ENCODE results near the gene CREBRF.

CREBRF gene

DNA sequence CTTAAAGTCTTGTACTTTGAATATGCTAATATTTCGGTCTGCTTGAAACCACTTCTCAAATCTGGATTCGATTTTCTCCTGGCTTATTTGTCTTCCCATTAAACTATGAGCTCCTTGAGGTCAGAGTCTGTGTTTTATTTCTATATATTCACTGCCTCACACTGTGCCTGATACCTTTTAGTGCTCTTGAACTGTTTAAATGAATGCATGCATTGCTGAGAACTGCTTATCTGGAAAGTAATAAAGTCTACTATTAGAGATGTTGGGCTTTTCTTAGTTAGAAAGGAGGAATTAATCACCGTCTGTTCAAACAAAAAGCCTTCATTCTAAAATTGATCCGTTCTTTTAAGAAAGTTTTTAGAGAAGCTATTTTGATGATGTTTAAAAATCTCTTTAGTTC, 6.0 kb downstream of the CREBRF start:
- H3K9ac ChIP-seq = no peak overlapping the region
- TF ChIP-seq, protein P1, sequence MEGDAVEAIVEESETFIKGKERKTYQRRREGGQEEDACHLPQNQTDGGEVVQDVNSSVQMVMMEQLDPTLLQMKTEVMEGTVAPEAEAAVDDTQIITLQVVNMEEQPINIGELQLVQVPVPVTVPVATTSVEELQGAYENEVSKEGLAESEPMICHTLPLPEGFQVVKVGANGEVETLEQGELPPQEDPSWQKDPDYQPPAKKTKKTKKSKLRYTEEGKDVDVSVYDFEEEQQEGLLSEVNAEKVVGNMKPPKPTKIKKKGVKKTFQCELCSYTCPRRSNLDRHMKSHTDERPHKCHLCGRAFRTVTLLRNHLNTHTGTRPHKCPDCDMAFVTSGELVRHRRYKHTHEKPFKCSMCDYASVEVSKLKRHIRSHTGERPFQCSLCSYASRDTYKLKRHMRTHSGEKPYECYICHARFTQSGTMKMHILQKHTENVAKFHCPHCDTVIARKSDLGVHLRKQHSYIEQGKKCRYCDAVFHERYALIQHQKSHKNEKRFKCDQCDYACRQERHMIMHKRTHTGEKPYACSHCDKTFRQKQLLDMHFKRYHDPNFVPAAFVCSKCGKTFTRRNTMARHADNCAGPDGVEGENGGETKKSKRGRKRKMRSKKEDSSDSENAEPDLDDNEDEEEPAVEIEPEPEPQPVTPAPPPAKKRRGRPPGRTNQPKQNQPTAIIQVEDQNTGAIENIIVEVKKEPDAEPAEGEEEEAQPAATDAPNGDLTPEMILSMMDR (conservative IDR thresholded peaks at IDR 0.05; ENCODE audit: low read depth, low read length) = no peak
- no peaks in the 10 kb centered on the region for H4K20me1 ChIP-seq (ENCODE audit: insufficient read depth)
- peaks cover 7% of the 10 kb centered on the region for H3K4me1 ChIP-seq (ENCODE audit: low read depth, poor library complexity, severe bottlenecking)
- H3K79me2 ChIP-seq (ENCODE audit: insufficient read depth, low read depth) = peaks cover 4% of the 10 kb centered on the region; the same call in 1 of the 2 replicates
- H3K36me3 ChIP-seq (ENCODE audit: insufficient read depth) = no peaks in the 10 kb centered on the region
- no peaks in the 10 kb centered on the region for H3K27me3 ChIP-seq (ENCODE audit: insufficient read depth, low read depth)
- H3K4me3 ChIP-seq (IDR thresholded peaks at IDR 0.05; ENCODE audit: insufficient read depth, low read depth, low read length) = no peak overlapping the region
- no peak overlapping the region for H3K4me2 ChIP-seq
- no peak overlapping the region for H2AFZ ChIP-seq (ENCODE audit: low read depth)
- H3K27ac ChIP-seq = no peak overlapping the region

DNA sequence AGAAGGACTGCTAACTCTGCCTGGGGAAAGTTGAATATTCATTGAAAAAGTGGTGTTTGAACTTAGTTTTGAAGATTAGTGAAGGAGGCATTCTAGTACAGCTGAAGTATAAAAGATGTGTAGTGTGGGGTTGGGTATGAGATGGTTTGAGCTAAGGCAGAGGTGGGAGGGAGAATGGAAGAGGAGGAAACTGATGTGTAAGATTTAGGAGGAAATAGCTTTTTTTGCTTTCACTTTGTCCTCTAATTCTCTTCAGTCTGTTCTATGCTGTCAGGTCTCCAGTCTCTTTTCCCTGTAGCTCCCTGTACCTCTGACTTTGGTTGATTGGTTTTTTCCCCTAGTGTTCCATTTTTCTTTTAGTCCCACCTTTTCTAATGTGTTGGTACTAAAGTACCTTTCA, 9.0 kb downstream of the CREBRF start:
- Histone ChIP-seq H3K4me2 (no peak overlapping the region), H3K79me2 (ENCODE audit: insufficient read depth, low read depth) (no peaks in the 10 kb centered on the region), H3K4me3 (IDR thresholded peaks at IDR 0.05; ENCODE audit: insufficient read depth, low read depth, low read length) (no peak overlapping the region)

DNA sequence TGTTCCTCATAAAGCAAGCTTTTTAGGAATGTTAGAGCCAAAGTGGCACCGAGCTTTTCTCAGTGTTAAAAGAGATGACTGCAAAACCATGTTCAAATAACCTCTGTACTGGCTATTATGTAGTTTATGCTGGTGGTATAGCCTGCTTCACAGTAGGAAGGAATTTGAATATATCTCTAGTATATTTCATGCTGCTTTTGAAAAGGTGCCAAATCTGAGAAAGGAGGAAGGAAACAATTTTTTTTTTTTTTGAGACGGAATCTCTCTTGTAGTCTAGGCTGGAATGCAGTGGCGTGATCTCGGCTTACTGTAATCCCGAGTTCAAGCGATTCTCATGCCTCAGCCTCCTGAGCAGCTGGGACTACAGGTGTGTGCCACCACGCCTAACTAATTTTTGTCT, 13.5 kb downstream of the CREBRF start:
- no peak overlapping the region for H3K4me2 ChIP-seq
- no peak overlapping the region for H3K27ac ChIP-seq
- H3K27me3 ChIP-seq (ENCODE audit: insufficient read depth, low read depth) = no peaks in the 10 kb centered on the region
- TF ChIP-seq, protein P1 (conservative IDR thresholded peaks at IDR 0.05; ENCODE audit: low read depth, low read length) = no peak
- no peaks in the 10 kb centered on the region for H3K4me1 ChIP-seq (ENCODE audit: low read depth, poor library complexity, severe bottlenecking)
- no peaks in the 10 kb centered on the region for H3K36me3 ChIP-seq (ENCODE audit: insufficient read depth)
- no peak overlapping the region for H3K4me3 ChIP-seq (IDR thresholded peaks at IDR 0.05; ENCODE audit: insufficient read depth, low read depth, low read length)
- H4K20me1 ChIP-seq (ENCODE audit: insufficient read depth) = no peaks in the 10 kb centered on the region
- H3K79me2 ChIP-seq (ENCODE audit: insufficient read depth, low read depth) = no peaks in the 10 kb centered on the region
- H2AFZ ChIP-seq (ENCODE audit: low read depth) = no peak overlapping the region
- H3K9ac ChIP-seq = no peak overlapping the region

More for the DNA sequence above, 9.0 kb downstream of the CREBRF start:
- Histone ChIP-seq H2AFZ (ENCODE audit: low read depth) (no peak overlapping the region), H3K9ac (no peak overlapping the region), H3K36me3 (ENCODE audit: insufficient read depth) (no peaks in the 10 kb centered on the region), H3K27me3 (ENCODE audit: insufficient read depth, low read depth) (no peaks in the 10 kb centered on the region), H3K27ac (no peak overlapping the region), H3K4me1 (ENCODE audit: low read depth, poor library complexity, severe bottlenecking) (no peaks in the 10 kb centered on the region), H4K20me1 (ENCODE audit: insufficient read depth) (no peaks in the 10 kb centered on the region)
- TF ChIP-seq, protein P1 (conservative IDR thresholded peaks at IDR 0.05; ENCODE audit: low read depth, low read length) = no peak

DNA sequence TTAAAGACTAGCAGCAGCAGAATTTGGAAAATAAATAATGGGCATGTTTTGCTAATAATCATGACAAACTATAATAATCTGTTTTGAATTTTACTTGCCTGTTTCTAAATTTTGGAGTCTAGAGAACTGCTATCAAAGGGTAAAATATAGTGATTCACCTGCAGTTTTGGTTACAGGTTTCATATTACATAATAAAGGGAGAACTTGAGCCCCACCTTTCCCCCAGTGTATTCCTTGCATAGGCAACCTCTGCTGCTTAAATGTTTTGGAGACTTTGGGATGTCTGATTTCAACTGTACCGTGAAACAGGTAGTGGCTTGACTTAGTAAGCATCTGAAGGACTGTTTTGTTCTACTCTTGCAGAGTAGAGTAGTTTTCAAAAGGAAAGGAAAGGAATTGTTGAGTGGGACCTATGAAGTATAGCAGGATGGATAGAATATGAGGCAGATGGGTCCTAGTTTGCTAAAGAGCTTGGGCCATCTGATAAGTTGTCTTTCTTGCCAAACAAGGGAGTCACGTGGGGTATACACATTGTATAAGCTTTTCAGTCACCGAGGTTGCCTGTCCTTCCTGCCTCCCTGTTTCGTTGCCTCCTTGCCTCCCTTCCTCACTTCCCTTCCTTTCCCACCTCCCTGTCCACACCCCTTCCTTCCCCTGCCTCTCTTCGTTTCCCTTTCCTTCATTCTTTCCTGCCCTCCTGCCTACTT, 19.1 kb downstream of the CREBRF start:
- Histone ChIP-seq H3K79me2 (ENCODE audit: insufficient read depth, low read depth) (no peaks in the 10 kb centered on the region), H3K27me3 (ENCODE audit: insufficient read depth, low read depth) (no peaks in the 10 kb centered on the region), H4K20me1 (ENCODE audit: insufficient read depth) (no peaks in the 10 kb centered on the region), H3K4me2 (no peak overlapping the region), H3K36me3 (ENCODE audit: insufficient read depth) (no peaks in the 10 kb centered on the region), H3K9ac (no peak overlapping the region), H3K27ac (no peak overlapping the region), H3K4me1 (ENCODE audit: low read depth, poor library complexity, severe bottlenecking) (no peaks in the 10 kb centered on the region), H3K4me3 (IDR thresholded peaks at IDR 0.05; ENCODE audit: insufficient read depth, low read depth, low read length) (no peak overlapping the region), H2AFZ (ENCODE audit: low read depth) (no peak overlapping the region)
- TF ChIP-seq, protein P1 (conservative IDR thresholded peaks at IDR 0.05; ENCODE audit: low read depth, low read length) = no peak
